Bronchial epithelial cell (primary cell): Measurements from ENCODE around the gene AGMO. TPM values are rescaled to one million over a fixed set of nuclear protein-coding genes. Genes with fewer than 3 reads are reported as not detected.

Experiments
- DNase-seq: peaks from one replicate; pipeline ENCODE4 v3.0.0-alpha.2; 2010; ENCODE audit warnings: low read depth
- FAIRE-seq: peaks from 2 replicates; lab custom pipeline; 2011; peaks lifted over from hg19 to GRCh38; lab: Jason Lieb, UNC
- H3K27me3 ChIP-seq: 2 replicates; pipeline ENCODE4 v1.5.1; 2011; ENCODE audit warnings: low read length; ENCODE audit not compliant: control insufficient read depth, insufficient read depth
- H3K36me3 ChIP-seq: 2 replicates; pipeline ENCODE4 v1.5.1; 2011; ENCODE audit warnings: low read length; ENCODE audit not compliant: control insufficient read depth, insufficient read depth
- H3K4me3 ChIP-seq: 2 replicates; pipeline ENCODE4 v1.5.1; 2011; ENCODE audit warnings: mild to moderate bottlenecking, low read depth, low read length, control low read depth
- CTCF ChIP-seq: IDR thresholded peaks from 2 replicates; pipeline ENCODE4 v1.5.1; 2011; ENCODE audit warnings: mild to moderate bottlenecking, moderate library complexity, low read length, control low read depth, inconsistent platforms; ENCODE audit not compliant: insufficient read depth, severe bottlenecking
- total RNA-seq: library from RNA; depleted of rRNA; stranded (reverse); fragments of >200 nt; gene quantifications from 2 replicates; pipeline ENCODE4 v1.2.1, GENCODE V29; 2014

Gene AGMO
- total RNA-seq, 1 donor from 2014 or later: under 0.01 TPM

DNA sequence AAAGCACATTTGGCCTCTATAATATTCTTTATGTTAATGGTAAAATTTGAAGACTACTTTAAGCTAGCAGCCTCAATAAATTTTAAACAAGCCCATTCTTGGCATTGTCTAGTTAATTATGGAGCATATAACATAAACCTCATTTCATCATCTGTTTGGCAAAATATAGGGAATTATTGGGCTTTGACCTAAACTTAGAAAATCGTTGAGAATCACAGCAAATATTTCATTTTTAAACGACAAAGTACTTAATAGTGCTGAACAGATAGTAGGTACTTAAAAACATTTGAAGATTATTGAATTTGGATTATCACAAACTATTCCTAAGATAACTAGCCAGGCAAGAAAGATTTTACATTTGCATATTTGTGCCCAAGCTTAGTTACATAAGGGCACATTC, 73.4 kb downstream of the AGMO start:
- Histone ChIP-seq H3K27me3 (no peaks in the 10 kb centered on the region), H3K4me3 (no peak overlapping the region), H3K36me3 (no peaks in the 10 kb centered on the region)
- no peak for FAIRE-seq
- no peak for DNase-seq
- TF ChIP-seq CTCF: no peak

GRCh38 chr7:15487896-15488295, 73.9 kb downstream of the AGMO start:
- FAIRE-seq (no peak), DNase-seq (no peak)
- no peaks in the 10 kb centered on the region for H3K36me3 ChIP-seq
- no peaks in the 10 kb centered on the region for H3K27me3 ChIP-seq
- no peak overlapping the region for H3K4me3 ChIP-seq
- TF ChIP-seq CTCF: no peak

DNA sequence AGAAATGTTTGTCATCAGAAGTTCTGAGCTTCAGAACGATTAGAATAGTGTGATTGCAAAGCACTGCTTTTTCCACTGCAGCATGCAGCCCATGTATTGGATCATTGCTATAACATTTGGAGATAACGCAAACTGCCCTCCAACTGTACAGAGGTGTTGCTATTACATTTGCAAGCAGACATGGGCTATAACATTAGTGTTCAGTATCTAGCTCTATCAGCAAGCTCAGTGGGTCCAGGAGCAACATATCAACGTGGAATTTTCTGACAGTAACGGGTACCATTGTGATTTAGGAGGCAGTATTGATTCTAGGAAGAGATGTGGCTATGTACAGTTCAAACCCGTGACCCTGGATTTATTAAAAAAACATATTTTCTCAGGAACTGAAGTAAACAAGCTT, 75.8 kb downstream of the AGMO start:
- Histone ChIP-seq H3K4me3 (no peak overlapping the region), H3K27me3 (no peaks in the 10 kb centered on the region), H3K36me3 (no peaks in the 10 kb centered on the region)
- no peak for TF ChIP-seq CTCF
- DNase-seq (no peak), FAIRE-seq (no peak)

DNA sequence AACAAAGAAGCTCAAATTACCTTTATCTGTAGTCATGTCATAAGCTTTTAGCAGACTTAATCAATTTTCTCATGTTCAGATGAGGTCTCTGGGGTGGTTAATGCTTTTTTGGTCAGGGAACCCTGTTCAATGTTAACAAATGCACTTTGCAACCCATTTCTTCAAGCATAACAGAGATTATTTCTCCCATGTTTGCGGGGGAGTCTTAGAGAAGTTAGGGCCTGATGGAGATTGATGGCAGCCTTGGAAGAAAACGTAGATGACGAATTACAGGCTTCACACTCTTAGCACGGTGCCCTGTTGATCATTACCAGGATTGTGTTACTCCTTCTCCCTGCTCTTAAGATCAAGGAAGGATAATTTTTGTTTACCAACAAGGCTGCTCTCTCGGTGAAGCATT, 76.4 kb downstream of the AGMO start:
- FAIRE-seq (no peak), DNase-seq (no peak)

DNA sequence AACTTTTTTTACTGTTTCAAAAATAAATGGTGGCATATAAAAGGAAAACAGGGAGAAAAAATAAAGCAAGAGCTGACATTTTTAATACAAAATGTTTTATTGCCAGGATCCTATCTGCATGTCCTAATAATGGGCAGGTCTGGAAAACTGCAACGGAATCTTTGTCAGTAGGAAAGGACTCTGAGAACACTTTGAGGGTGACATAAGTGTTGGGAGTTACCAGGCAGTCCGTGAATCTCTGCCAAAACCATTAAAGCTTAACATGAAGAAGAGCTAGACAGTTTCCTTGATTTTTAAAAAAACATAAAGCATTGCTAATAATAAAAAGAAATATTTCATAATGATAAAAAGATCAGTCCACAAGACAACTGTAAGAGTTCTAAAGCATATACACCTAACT, 80.7 kb downstream of the AGMO start:
- no peaks in the 10 kb centered on the region for H3K27me3 ChIP-seq
- FAIRE-seq (no peak), DNase-seq (no peak)
- H3K36me3 ChIP-seq: no peaks in the 10 kb centered on the region
- TF ChIP-seq CTCF: no peak
- no peak overlapping the region for H3K4me3 ChIP-seq

More for the DNA sequence above, 76.4 kb downstream of the AGMO start:
- Histone ChIP-seq H3K27me3 (no peaks in the 10 kb centered on the region), H3K4me3 (no peak overlapping the region), H3K36me3 (no peaks in the 10 kb centered on the region)
- no peak for TF ChIP-seq CTCF

- DNase-seq (no peak), FAIRE-seq (no peak)
- H3K4me3 ChIP-seq: no peak overlapping the region
- no peak for TF ChIP-seq CTCF
- H3K36me3 ChIP-seq: no peaks in the 10 kb centered on the region
- no peaks in the 10 kb centered on the region for H3K27me3 ChIP-seq
These were observed 83.4 kb downstream of the AGMO start for GRCh38 chr7:15478401-15478800.
